GM19035 (cell line): ENCODE data around the gene FALEC.

Source experiments
- ATAC-seq: cut with Tn5 transposase; IDR thresholded peaks from one replicate; pipeline ENCODE4 v1.9.1; 2021; ENCODE audit not compliant: unreplicated experiment

Gene FALEC

DNA sequence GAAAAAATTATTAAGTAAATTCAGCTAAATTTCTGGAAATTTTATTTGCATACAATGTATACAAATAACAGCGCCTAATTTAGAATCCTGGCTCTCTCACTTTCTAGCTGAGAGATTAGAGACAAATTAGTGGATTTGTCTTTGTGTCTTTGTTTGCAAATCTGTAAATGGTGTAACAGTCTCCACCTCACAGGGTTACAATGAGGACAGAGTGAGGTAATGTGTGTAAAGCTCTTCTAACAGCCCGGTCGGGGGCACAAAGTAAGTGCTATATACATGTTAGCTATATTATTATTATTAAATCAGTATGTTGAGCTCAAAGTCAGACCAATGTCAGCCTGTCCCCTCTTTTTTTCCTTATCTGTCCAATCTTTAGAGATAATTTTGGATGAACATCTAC, 28.7 kb downstream of the FALEC start:
- no peak for ATAC-seq

- ATAC-seq: no peak
These were observed 30.0 kb downstream of the FALEC start for GRCh38 chr1:150545486-150546032.

DNA sequence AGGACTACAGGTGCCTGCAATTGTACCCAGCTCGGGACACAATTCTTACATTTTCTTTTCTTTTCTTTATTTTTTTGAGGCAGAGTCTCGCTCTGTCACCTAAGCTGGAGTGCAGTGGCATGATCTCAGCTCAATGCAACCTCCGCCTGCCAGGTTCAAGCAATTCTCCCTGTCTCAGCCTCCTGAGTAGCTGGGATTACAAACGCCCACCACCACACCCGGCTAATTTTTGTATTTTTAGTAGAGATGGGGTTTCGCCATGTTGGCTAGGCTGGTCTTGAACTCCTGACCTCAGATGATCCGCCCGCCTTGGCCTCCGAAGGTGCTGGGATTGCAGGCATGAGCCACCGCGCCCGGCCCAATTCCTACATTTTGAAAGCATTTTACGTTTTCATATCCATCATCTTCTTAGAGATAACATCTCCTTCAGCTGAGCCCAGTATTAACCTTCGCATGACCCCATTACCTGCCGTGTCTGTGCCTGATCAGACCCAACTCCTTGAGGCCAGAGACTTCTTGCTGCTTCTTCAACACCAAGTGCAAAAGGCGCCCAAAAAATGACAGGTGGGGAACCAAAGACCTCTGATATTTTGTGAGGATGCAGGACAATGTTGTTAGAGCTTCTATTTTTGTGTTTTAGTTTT, 30.9 kb downstream of the FALEC start:
- ATAC-seq: no peak

DNA sequence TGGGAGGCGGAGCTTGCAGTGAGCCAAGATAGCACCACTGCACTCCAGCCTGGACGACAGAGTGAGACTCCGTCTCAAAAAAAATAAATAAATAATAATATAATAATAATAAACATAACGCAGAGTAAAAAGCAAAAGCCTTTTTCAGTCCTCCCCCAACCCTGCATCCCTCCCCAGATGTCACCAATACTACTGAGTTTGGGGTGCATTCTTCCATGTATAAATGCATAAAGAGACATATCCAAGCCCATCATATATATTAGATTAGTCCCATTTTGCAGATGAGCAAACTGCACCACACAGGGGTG, 32.7 kb downstream of the FALEC start:
- no peak for ATAC-seq

DNA sequence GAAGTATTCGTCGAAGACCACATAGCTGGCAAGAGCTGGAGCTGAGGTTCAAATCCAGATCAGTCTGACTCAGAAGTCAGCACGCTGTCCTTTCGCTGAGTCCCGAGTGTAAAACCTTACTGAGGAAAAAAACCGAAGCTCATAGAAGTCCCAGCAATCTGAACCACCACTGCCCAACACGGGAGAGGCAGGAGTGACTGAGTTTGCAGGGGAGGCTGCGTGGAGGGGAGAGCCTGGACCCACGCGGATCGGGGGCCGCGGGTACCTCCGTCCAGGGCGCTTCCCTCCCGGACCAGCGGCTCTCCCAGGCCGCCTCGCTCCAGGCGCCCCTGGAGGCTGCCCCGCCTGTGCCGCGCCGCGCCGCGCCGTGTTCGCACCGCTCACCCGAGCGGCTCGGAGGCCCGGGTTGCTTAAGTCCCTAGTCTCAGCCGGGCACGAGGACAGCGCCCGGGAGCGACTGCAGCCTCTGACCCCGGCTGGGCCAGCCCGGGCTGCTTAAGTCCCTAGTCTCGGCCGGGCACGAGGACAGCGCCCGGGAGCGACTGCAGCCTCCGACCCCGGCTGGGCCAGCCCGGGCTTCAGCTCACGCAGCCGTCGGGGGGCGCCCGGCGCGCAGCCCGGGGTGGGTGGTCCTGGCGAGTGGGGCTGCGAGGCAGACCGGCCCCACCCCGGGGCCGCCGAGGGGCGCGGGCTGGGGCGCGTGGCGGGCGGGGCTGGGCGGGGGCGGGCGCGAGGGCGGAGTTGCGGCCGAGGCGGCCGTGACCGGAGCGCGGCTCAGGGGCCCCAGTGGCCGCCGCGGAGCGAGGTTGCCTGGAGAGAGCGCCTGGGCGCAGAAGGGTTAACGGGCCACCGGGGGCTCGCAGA, 33.3 kb downstream of the FALEC start, which contains the start of gene ADAMTSL4:
ADAMTSL4 (plus strand) TSS at position 777 of the 864 bp plus-strand sequence. CDS start 2,881 bp downstream, outside the sequence.
- ATAC-seq: no peak

GRCh38 chr1:150549496-150550221, 34.1 kb downstream of the FALEC start:
- ATAC-seq: no peak

GRCh38 chr1:150550222-150551050, 34.9 kb downstream of the FALEC start:
- ATAC-seq: no peak

DNA sequence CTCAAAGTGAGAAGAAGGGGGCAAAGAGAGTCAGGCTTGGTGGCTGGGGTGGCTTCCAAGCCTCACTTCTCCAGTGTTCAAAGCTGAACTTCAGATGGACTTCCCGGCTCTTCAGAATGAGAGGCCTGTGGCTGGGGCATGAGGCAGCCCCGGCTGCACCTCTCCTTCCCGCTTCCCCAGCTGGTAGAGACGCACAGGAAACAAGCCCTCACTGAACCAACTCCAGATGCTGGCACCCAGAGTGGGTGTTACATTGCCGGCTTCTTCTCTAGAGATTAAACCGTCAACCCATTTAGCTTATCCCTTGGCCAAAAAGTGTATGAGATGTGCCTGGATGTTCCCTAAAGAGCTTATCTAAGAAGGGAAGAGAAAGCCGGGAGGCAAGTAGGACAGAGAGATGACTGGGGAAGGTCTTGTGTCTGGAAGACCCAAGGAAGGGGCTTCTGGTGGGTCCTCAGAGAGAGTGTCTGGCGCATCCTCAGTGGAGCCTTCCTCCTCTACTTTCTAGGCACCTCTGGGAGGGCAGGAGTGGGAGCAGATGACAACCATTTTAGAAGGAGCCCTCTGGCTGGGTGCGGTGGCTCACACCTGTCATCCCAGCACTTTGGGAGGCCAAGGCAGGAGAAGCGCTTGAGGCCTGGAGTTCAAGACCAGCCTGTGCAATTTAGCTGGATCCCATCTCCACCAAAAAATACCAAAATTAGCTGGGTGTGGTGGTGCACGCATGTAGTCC, 35.7 kb downstream of the FALEC start:
- no peak for ATAC-seq

DNA sequence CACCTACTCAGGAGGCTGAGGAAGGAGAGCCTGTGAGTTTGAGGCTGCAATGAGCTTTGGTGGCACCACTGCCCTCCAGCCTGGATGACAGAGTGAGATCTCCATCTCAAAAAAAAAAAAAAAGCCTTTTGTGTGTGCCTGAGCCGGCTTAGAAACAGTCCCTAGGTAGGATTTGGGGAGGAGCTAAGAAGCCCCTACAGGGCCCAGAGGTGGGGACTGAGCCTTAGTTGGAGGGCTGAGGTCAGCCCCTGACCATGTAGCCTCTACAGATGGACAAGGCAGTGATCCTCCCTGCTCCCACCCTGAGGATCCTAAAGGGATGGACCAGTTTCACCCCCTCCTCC, 36.2 kb downstream of the FALEC start:
- ATAC-seq: no peak

DNA sequence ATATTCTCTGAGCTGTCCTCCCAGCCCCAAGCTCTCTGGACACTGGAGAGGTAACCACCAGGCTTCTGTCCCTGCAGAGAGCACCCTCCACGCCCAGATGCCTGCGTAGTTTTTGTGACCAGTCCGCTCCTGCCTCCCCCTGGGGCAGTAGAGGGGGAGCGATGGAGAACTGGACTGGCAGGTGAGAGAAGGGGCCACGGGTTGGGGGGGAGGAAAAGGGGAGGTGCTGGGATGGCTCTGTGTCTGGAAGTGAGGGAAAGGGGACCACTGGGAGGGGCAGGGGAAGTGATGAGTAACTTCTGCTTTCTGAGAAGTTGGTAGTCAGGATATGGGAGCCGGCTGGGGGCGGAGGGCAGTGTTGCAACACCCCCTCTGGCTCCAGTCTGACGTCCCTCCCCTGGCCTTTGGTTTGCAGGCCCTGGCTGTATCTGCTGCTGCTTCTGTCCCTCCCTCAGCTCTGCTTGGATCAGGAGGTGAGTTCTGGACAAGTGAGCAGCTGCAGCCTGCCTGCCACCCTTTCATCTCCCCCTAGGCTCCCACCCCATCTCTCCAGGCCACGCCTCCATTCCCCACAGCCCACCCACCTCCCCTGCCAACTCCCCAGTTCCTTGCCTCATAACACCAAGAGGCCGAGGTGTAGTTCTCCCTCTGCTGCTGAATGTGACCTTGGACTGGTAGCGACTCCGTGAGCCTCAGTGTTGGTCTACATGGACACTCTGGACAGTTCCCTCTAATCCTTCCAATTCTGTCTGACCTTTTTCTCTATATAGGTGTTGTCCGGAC, 36.8 kb downstream of the FALEC start:
- no peak for ATAC-seq

DNA sequence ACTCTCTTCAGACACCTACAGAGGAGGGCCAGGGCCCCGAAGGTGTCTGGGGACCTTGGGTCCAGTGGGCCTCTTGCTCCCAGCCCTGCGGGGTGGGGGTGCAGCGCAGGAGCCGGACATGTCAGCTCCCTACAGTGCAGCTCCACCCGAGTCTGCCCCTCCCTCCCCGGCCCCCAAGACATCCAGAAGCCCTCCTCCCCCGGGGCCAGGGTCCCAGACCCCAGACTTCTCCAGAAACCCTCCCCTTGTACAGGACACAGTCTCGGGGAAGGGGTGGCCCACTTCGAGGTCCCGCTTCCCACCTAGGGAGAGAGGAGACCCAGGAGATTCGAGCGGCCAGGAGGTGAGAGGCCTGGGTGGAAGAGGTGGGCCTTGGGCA, 37.3 kb downstream of the FALEC start:
- ATAC-seq: no peak

- no peak for ATAC-seq
These were observed 38.0 kb downstream of the FALEC start for GRCh38 chr1:150553392-150554085.

GRCh38 chr1:150554086-150554452, 38.5 kb downstream of the FALEC start:
- no peak for ATAC-seq

DNA sequence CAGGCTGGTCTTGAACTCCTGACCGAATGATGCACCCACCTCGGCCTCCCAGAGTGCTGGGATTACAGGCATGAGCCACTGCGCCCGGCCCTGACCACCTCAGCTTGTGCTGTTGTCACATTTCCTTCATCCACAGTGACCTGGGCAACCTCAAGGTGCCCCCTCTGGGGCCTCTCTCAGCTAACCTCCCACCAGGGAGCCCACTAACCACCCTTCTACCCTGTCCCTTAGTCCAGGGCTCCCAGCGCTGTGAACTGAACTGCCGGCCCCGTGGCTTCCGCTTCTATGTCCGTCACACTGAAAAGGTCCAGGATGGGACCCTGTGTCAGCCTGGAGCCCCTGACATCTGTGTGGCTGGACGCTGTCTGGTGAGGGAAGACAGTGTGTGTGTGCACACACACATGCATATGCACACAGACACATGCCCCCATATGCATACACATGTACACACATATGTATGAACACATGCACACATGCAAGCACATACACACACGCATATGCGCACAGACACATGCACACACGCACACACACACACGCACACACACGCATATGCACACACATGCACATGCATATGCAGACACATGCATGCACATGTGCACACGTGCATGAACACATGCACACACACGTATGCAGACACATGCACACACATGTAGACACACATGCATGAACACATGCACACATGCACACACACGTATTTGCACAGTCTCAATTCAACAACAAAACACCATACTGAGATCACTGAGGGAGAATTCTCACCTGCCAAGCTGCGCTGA, 39.8 kb downstream of the FALEC start:
- no peak for ATAC-seq

GRCh38 chr1:150555971-150556865, 40.7 kb downstream of the FALEC start:
- ATAC-seq: no peak

DNA sequence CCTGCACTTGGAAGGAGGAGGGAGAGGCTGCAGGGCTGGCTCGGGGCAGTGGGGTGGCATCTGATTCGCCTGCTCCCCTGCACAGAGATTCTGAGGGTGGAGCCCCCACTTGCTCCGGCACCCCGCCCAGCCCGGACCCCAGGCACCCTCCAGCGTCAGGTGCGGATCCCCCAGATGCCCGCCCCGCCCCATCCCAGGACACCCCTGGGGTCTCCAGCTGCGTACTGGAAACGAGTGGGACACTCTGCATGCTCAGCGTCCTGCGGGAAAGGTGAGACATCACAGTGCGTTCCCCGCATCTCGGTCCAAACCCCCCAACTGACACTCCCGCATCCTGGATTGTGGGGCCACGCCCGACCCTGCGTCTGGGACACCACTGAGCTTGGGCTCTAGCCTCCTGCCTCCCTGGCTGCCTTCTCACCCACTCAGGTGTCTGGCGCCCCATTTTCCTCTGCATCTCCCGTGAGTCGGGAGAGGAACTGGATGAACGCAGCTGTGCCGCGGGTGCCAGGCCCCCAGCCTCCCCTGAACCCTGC, 41.6 kb downstream of the FALEC start:
- ATAC-seq: no peak

DNA sequence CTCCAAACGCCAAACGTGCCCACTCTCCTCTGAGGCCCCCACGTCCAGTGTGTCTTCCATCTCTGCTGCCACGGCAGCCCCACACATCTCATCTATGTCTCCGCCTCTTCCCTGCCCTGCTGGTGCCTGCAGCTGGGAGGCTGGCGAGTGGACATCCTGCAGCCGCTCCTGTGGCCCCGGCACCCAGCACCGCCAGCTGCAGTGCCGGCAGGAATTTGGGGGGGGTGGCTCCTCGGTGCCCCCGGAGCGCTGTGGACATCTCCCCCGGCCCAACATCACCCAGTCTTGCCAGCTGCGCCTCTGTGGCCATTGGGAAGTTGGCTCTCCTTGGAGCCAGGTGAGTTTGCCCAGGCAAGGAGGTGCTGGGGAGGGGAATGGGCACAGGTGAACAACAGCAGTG, 42.3 kb downstream of the FALEC start:
- no peak for ATAC-seq
